Heart left ventricle (tissue), 16 donors: ENCODE measurements around the gene SMPD3. TPM values are rescaled to one million over a fixed set of nuclear protein-coding genes. Genes with fewer than 3 reads are reported as not detected.

ENCODE experiments used
- ATAC-seq, 4 donors: fragments of 200-7000 bp; cut with Tn5 transposase; one replicate each; pipeline ENCODE4 v1.9.1; 2020 to 2022; ENCODE audit warnings: moderate library complexity in 4 of 4, mild to moderate bottlenecking in 3 of 4, moderate number of reproducible peaks in 1 of 4
- DNase-seq, 5 donors: peaks; one replicate each; pipeline ENCODE4 v3.0.0-alpha.2; 2020
- H3K27ac ChIP-seq, 12 donors: fragments of 200-600 bp; sonication (generic) in 4 of 12; one replicate each; pipeline versions ENCODE4 v1.5.0 to v1.8.0; 2016 to 2022; ENCODE audit warnings: mild to moderate bottlenecking in 2 of 12
- H3K27me3 ChIP-seq, 9 donors: fragments of 200-600 bp; sonication (generic) in 2 of 9; one replicate each; pipeline versions ENCODE4 v1.5.1 to v1.8.0; 2016 to 2022; ENCODE audit warnings: mild to moderate bottlenecking in 3 of 9
- H3K36me3 ChIP-seq, 9 donors: fragments of 200-600 bp; sonication (generic) in 2 of 9; one replicate each; pipeline versions ENCODE4 v1.5.0 to v1.8.0; 2018 to 2022; ENCODE audit warnings: mild to moderate bottlenecking in 2 of 9
- H3K4me1 ChIP-seq, 12 donors: fragments of 200-600 bp; sonication (generic) in 4 of 12; one replicate each; pipeline versions ENCODE4 v1.5.0 to v1.8.0; 2016 to 2022; ENCODE audit warnings: mild to moderate bottlenecking in 3 of 12
- H3K4me3 ChIP-seq, 12 donors: fragments of 200-600 bp; sonication (generic) in 4 of 12; one replicate each; pipeline versions ENCODE4 v1.5.0 to v1.8.0; 2017 to 2022; ENCODE audit warnings: mild to moderate bottlenecking in 9 of 12, moderate library complexity in 4 of 12
- H3K9me3 ChIP-seq, 12 donors: fragments of 200-600 bp; sonication (generic) in 4 of 12; one replicate each; pipeline versions ENCODE4 v1.5.0 to v1.8.0; 2016 to 2022; ENCODE audit warnings: mild to moderate bottlenecking in 1 of 12
- CTCF ChIP-seq, 12 donors: fragments of 200-600 bp; sonication (generic) in 4 of 12; IDR thresholded peaks; one replicate each; pipeline versions ENCODE4 v1.5.0 to v1.8.0; 2018 to 2022; ENCODE audit warnings: antibody characterized with exemption in 12 of 12, mild to moderate bottlenecking in 5 of 12
- POLR2A ChIP-seq, 2 donors: fragments of 450-650 bp; IDR thresholded peaks; one replicate each; pipeline ENCODE4 v1.6.1; 2017; ENCODE audit warnings: antibody characterized with exemption in 2 of 2, mild to moderate bottlenecking in 2 of 2, moderate library complexity in 2 of 2
- WGBS, 4 donors: extraction: QIAGEN DNeasy Blood & Tissue Kit in 2 of 4; methylation state at CpG; one replicate each; pipeline versions ENCODE4 v1.1.5 to v1.1.7; 2013 to 2018; 5-methylcytosine and 5-hydroxymethylcytosine counted together
- intact Hi-C, 10 donors: fragments of 100-400 bp; cut with DNase I; formaldehyde crosslinking; loops; one replicate each; pipeline versions ENCODE4 v1.11.1 to v1.14.2; 2022
- polyA plus RNA-seq, 2 donors: library from polyadenylated mRNA; stranded (reverse); fragments of 200-250 nt; gene quantifications; one replicate each; pipeline ENCODE4 v1.2.3, GENCODE V29; 2013
- total RNA-seq, 9 donors: library from RNA; depleted of rRNA in 2 of 9; stranded (reverse); fragments of >200 nt in 2 of 9; fragmentation: NEBNext Ultra II Directional in 3 of 9; extraction: Animal tissue kit (Norgen Biotek cat#: 25700) in 3 of 9; gene quantifications; one replicate each; pipeline versions ENCODE4 v1.1.0 to v1.2.4, GENCODE V29; 2016 to 2023
- donor health status: ischemic (EF 13 %, LVEDD 7.1; RV severe dilation, severe dysfunction).
- donor health status: healthy with polysubstance abuse.
- donor health status: DM: no; HTN: yes; CAD: no.
- donor health status: DM: no; HTN: no; CAD: no.
- donor health status: ischemic (EF 25% LVEDD 6.9; RV normal size, moderate dysfunction).
- donor health status: ischemic (EF 25% LVEDD 5.7; RV mildly dilated, moderate dysfunction).
- donor health status: healthy.
- donor health status: DM: yes; HTN: yes; CAD: no.
- donor health status: ischemic (EF 35%, LVEDD 5.7; RV mildly dilated, moderate dysfunction).
- donor health status: nonischemic (EF 11% LVEDD 7.7; RV severe dilation, severe dysfunction).
- donor health status: DM: yes; HTN: yes; CAD: no.
- donor health status: PGD.
- donor health status: ischemic (EF 29% LVEDD 5.4; RV normal size, mild dysfunction).
- donor health status: nonischemic (EF 23%, LVEDD 6.1; RV moderate dilation, normal function).

SMPD3 gene
- total and polyA plus RNA-seq, 11 donors = 0.07 to 14.4 (median 0.17) TPM; not detected in 3

- DNase-seq (peak in 1 of 5 donors; percentile 49), ATAC-seq (no peak)
- 76 to 84% (median 80%) methylated on average over 12 of the region's 12 CpGs for WGBS, 4 donors
- Histone ChIP-seq H3K27ac (no peak overlapping the region), H3K4me3 (no peak overlapping the region), H3K27me3 (peaks cover 0 to 18% (median 0%) of the 10 kb centered on the region in 9 donors), H3K36me3 (no peaks in the 10 kb centered on the region), H3K9me3 (no peaks in the 10 kb centered on the region), H3K4me1 (peaks cover 0 to 23% (median 0%) of the 10 kb centered on the region in 12 donors)
- intact Hi-C loops = loop anchor here in 1 of 10 donors (10.0 kb wide), 1 partner anchor 146 kb away; no protein-coding TSS in a partner anchor
- TF ChIP-seq POLR2A (IDR thresholded peaks at IDR 0.05) = no peak
- no peak for TF ChIP-seq CTCF (IDR thresholded peaks at IDR 0.05)
Observed at GRCh38 chr16:68368301-68368888, 79.9 kb downstream of the SMPD3 start.

GRCh38 chr16:68367891-68368290 lies 80.4 kb downstream of the SMPD3 start:
- 81 to 85% (median 84%) methylated on average over 10 to 14 of the region's 14 CpGs for WGBS, 4 donors
- DNase-seq (peak in 1 of 5 donors; percentile 37), ATAC-seq (no peak)
- no peaks in the 10 kb centered on the region for H3K9me3 ChIP-seq
- intact Hi-C loops = loop anchor here in 1 of 10 donors (10.0 kb wide), 1 partner anchor 147 kb away; no protein-coding TSS in a partner anchor
- H3K4me3 ChIP-seq = no peak overlapping the region
- no peaks in the 10 kb centered on the region for H3K36me3 ChIP-seq
- H3K27me3 ChIP-seq = peaks cover 0 to 18% (median 0%) of the 10 kb centered on the region in 9 donors
- no peak for TF ChIP-seq CTCF (IDR thresholded peaks at IDR 0.05)
- TF ChIP-seq POLR2A (IDR thresholded peaks at IDR 0.05) = no peak
- peaks cover 0 to 23% (median 0%) of the 10 kb centered on the region in 12 donors for H3K4me1 ChIP-seq
- no peak overlapping the region for H3K27ac ChIP-seq

GRCh38 chr16:68367440-68367839 lies 80.9 kb downstream of the SMPD3 start:
- Histone ChIP-seq H3K27me3 (peaks cover 0 to 18% (median 0%) of the 10 kb centered on the region in 9 donors), H3K27ac (no peak overlapping the region), H3K4me3 (no peak overlapping the region), H3K9me3 (no peaks in the 10 kb centered on the region), H3K4me1 (peaks cover 0 to 23% (median 0%) of the 10 kb centered on the region in 12 donors), H3K36me3 (no peaks in the 10 kb centered on the region)
- 78 to 86% (median 84%) methylated on average over 19 to 20 of the region's 20 CpGs for WGBS, 4 donors
- no peak for ATAC-seq
- no peak for DNase-seq
- intact Hi-C loops = loop anchor here in 1 of 10 donors (10.0 kb wide), 1 partner anchor 147 kb away; no protein-coding TSS in a partner anchor
- TF ChIP-seq CTCF (IDR thresholded peaks at IDR 0.05) = no peak
- no peak for TF ChIP-seq POLR2A (IDR thresholded peaks at IDR 0.05)

- Histone ChIP-seq H3K4me1 (peaks cover 0 to 23% (median 0%) of the 10 kb centered on the region in 12 donors), H3K27me3 (peaks cover 0 to 18% (median 0%) of the 10 kb centered on the region in 9 donors), H3K36me3 (no peaks in the 10 kb centered on the region), H3K27ac (no peak overlapping the region), H3K4me3 (no peak overlapping the region), H3K9me3 (no peaks in the 10 kb centered on the region)
- DNase-seq = no peak
- peak in 2 of 4 donors; percentile 18 to 40 for ATAC-seq
- peak in 9 of 12 donors; percentile 22 to 57 (median 43) for TF ChIP-seq CTCF (IDR thresholded peaks at IDR 0.05)
- TF ChIP-seq POLR2A (IDR thresholded peaks at IDR 0.05) = no peak
- intact Hi-C loops = loop anchor here in 1 of 10 donors (10.0 kb wide), 1 partner anchor 148 kb away; no protein-coding TSS in a partner anchor
- 23 to 46% (median 36%) methylated on average over 6 to 13 of the region's 13 CpGs for WGBS, 4 donors
Observed at GRCh38 chr16:68367030-68367429, 81.3 kb downstream of the SMPD3 start.
